Tibial nerve (tissue), 3 donors: ENCODE results near the gene DPCD.

Experiments
- POLR2A ChIP-seq, 2 donors: fragments of 450-650 bp; IDR thresholded peaks; one replicate each; pipeline ENCODE4 v1.6.1; 2017; ENCODE audit warnings: antibody characterized with exemption in 2 of 2, mild to moderate bottlenecking in 2 of 2, moderate library complexity in 2 of 2
- TF ChIP-seq, protein P1 (sequence below), 5 experiments: fragments of 200-600 bp in 3 of 5; fragments of 450-650 bp in 2 of 5; sonication (generic) in 3 of 5; IDR thresholded peaks; one replicate each; pipeline ENCODE4 v1.5.1; 2016 to 2019; ENCODE audit warnings: antibody characterized with exemption in 5 of 5, mild to moderate bottlenecking in 3 of 5, moderate library complexity in 2 of 5

DNA sequence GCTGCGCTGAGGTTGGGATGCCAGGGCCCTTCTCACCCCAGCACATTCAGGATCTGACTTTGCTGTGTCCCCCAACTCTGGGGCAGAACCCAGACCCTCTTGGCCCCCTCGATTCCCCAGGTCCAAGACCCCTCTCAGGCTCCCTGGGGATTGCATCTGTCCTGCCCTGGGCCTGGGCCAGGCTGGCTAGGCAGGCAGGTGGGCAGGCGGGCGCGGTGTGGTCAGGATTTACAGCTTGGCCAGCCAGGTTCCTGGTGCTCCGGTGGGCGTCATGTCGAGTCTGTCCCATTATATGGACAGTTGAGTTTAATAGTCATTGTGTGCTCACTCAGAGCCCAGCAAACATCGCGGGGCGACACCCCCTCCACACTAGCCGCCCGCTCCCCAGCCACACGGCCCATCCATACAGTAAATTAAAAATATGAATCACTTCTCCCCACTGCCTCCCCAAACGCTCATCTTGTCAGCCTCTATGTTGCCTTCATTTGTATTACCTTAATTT lies 23.6 kb upstream of the DPCD start:
- TF ChIP-seq, protein P1, sequence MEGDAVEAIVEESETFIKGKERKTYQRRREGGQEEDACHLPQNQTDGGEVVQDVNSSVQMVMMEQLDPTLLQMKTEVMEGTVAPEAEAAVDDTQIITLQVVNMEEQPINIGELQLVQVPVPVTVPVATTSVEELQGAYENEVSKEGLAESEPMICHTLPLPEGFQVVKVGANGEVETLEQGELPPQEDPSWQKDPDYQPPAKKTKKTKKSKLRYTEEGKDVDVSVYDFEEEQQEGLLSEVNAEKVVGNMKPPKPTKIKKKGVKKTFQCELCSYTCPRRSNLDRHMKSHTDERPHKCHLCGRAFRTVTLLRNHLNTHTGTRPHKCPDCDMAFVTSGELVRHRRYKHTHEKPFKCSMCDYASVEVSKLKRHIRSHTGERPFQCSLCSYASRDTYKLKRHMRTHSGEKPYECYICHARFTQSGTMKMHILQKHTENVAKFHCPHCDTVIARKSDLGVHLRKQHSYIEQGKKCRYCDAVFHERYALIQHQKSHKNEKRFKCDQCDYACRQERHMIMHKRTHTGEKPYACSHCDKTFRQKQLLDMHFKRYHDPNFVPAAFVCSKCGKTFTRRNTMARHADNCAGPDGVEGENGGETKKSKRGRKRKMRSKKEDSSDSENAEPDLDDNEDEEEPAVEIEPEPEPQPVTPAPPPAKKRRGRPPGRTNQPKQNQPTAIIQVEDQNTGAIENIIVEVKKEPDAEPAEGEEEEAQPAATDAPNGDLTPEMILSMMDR (IDR thresholded peaks at IDR 0.05) = no peak
- TF ChIP-seq POLR2A (IDR thresholded peaks at IDR 0.05) = no peak
